Spleen (tissue), 7 donors: ENCODE results near the gene RAD51B.

Experiments used
- CTCF ChIP-seq, 11 experiments: fragments of 200-600 bp in 7 of 11; fragments of 450-650 bp in 4 of 11; sonication (generic) in 4 of 11; IDR thresholded peaks in 8 of 11; conservative IDR thresholded peaks in 3 of 11; 1 replicate in 7 of 11; 2 replicates in 4 of 11; pipeline versions ENCODE4 v1.4.0 to v1.8.0; 2016 to 2021; ENCODE audit warnings: antibody characterized with exemption in 11 of 11, inconsistent platforms in 4 of 11, mild to moderate bottlenecking in 1 of 11
- POLR2A ChIP-seq, 3 donors: fragments of 450-650 bp; IDR thresholded peaks; one replicate each; pipeline ENCODE4 v1.5.1; 2017; ENCODE audit warnings: antibody characterized with exemption in 3 of 3, mild to moderate bottlenecking in 1 of 3
- POLR2AphosphoS5 ChIP-seq, 3 donors: sonication (generic); formaldehyde crosslinking; IDR thresholded peaks; one replicate each; pipeline ENCODE4 v1.5.1; 2017; ENCODE audit warnings: antibody characterized with exemption in 3 of 3
- donor health status: DM: no; HTN: no; CAD: no; lungs with moderate emphysema.
- donor health status: DM: no; HTN: no; CAD: no.
- donor health status: DM: no; HTN: no; CAD: no.

- TF ChIP-seq CTCF (IDR thresholded peaks at IDR 0.05 in 8 of 11, conservative IDR thresholded peaks at IDR 0.05 in 3 of 11) (no peak), POLR2AphosphoS5 (IDR thresholded peaks at IDR 0.05) (no peak), POLR2A (IDR thresholded peaks at IDR 0.05) (no peak)
Measured at GRCh38 chr14:68564191-68564825, 744.7 kb downstream of the RAD51B start.
